ENCODE results near the gene PCDHB15.

Gene PCDHB15

GRCh38 chr5:141250576-141250975 is 5.4 kb downstream of the PCDHB15 start (continued):
- TF ChIP-seq BCL6B (tag by site-specific recombination; IDR thresholded peaks at IDR 0.05) (no peak), GLI4 (tag by site-specific recombination; IDR thresholded peaks at IDR 0.05) (no peak), ZNF416 (tag by site-specific recombination; IDR thresholded peaks at IDR 0.05) (no peak), EGR2 (tag by site-specific recombination; IDR thresholded peaks at IDR 0.05; ENCODE audit: low read depth) (no peak), KLF8 (tag by site-specific recombination; IDR thresholded peaks at IDR 0.05) (no peak), ZNF266 (tag by site-specific recombination; IDR thresholded peaks at IDR 0.05; ENCODE audit: low read depth) (no peak), ZNF529 (tag by site-specific recombination; IDR thresholded peaks at IDR 0.05; ENCODE audit: insufficient replicate concordance) (no peak), ZNF239 (tag by site-specific recombination; IDR thresholded peaks at IDR 0.05) (no peak), MZF1 (tag by site-specific recombination; IDR thresholded peaks at IDR 0.05; ENCODE audit: borderline replicate concordance) (no peak), ZNF837 (tag by site-specific recombination; IDR thresholded peaks at IDR 0.05) (no peak)

- no peak for TF ChIP-seq SP3 (tag by site-specific recombination; IDR thresholded peaks at IDR 0.05)
- TF ChIP-seq ZNF169 (tag by site-specific recombination; IDR thresholded peaks at IDR 0.05): no peak
- no peak for TF ChIP-seq INSM2 (tag by site-specific recombination; IDR thresholded peaks at IDR 0.05)
- no peak for TF ChIP-seq ZNF302 (tag by site-specific recombination; IDR thresholded peaks at IDR 0.05; ENCODE audit: low read depth)
- no peak for TF ChIP-seq ZNF280D (tag by site-specific recombination; IDR thresholded peaks at IDR 0.05)
- Histone ChIP-seq H3K4me3 (ENCODE audit: low read depth, low read length) (no peak overlapping the region), H3K4me1 (ENCODE audit: control insufficient read depth, insufficient read depth, low read length) (no peaks in the 10 kb centered on the region), H3K36me3 (ENCODE audit: control insufficient read depth in 2 of 2, insufficient read depth in 1 of 2, low read length in 2 of 2) (no peaks in the 10 kb centered on the region), H3K27ac (ENCODE audit: extremely low read depth, low read depth, low read length) (no peak overlapping the region), H3K9me3 (ENCODE audit: control insufficient read depth, insufficient read depth, low read depth, low read length) (no peaks in the 10 kb centered on the region; the same call in 1 of the 2 replicates)
- POLR2A ChIA-PET: no interaction called here
- CTCF ChIA-PET: interaction anchor here (0.6 kb wide), 1 partner anchor 9 kb away, joined by 3 read pairs; no protein-coding TSS in a partner anchor
Observed at GRCh38 chr5:141258464-141258863, 13.3 kb downstream of the PCDHB15 start.

GRCh38 chr5:141258948-141259347 is 13.8 kb downstream of the PCDHB15 start:
- Histone ChIP-seq H3K27ac (ENCODE audit: extremely low read depth, low read depth, low read length) (no peak overlapping the region), H3K9me3 (ENCODE audit: control insufficient read depth, insufficient read depth, low read depth, low read length) (no peaks in the 10 kb centered on the region; the same call in 1 of the 2 replicates), H3K4me3 (ENCODE audit: low read depth, low read length) (no peak overlapping the region), H3K4me1 (ENCODE audit: control insufficient read depth, insufficient read depth, low read length) (no peaks in the 10 kb centered on the region), H3K36me3 (ENCODE audit: control insufficient read depth in 2 of 2, insufficient read depth in 1 of 2, low read length in 2 of 2) (no peaks in the 10 kb centered on the region)
- CTCF ChIA-PET: no interaction called here
- TF ChIP-seq MZF1 (tag by site-specific recombination; IDR thresholded peaks at IDR 0.05; ENCODE audit: borderline replicate concordance) (no peak), GLIS2 (tag by site-specific recombination; IDR thresholded peaks at IDR 0.05) (no peak), SETDB1 (IDR thresholded peaks at IDR 0.05; ENCODE audit: insufficient read length, low read length) (peak; percentile 61), ZNF488 (tag by site-specific recombination; IDR thresholded peaks at IDR 0.05) (no peak), ZNF274 (IDR thresholded peaks at IDR 0.05; ENCODE audit: low read length) (peak; percentile 85), ZNF274 (tag by site-specific recombination; IDR thresholded peaks at IDR 0.05; ENCODE audit: borderline replicate concordance) (peak; percentile 76; the same call in 1 of the 2 replicates)
- POLR2A ChIA-PET: no interaction called here

All from HEK293 (cell line).